H4 (cell line): ENCODE measurements around the gene TGFBI. TPM values are rescaled to one million over a fixed set of nuclear protein-coding genes. Genes with fewer than 3 reads are reported as not detected.

Experiments used
- DNase-seq: peaks from one replicate; pipeline ENCODE4 v3.0.0-alpha.2; 2015; ENCODE audit warnings: low spot score
- total RNA-seq: library from RNA; depleted of rRNA; stranded (reverse); fragments of >200 nt; shearing (Covaris generic); gene quantifications from 2 replicates; pipeline ENCODE4 v1.2.3, GENCODE V29; 2014; rRNA removed

Gene TGFBI
- 2,353 and 2,468 TPM in 2 replicates for total RNA-seq

- peak; percentile 73 for DNase-seq
These were observed at the start of gene TGFBI for GRCh38 chr5:136028782-136029742. Gene TGFBI (plus strand): TSS chr5:136028988. CDS start chr5:136029056, 68 bp downstream.

- DNase-seq: no peak
These were observed 49.8 kb upstream of the TGFBI start for GRCh38 chr5:135978993-135979392.

GRCh38 chr5:135979510-135979909 lies 49.3 kb upstream of the TGFBI start:
- no peak for DNase-seq

- DNase-seq: no peak
These were observed 48.2 kb upstream of the TGFBI start for GRCh38 chr5:135980620-135981019.

- DNase-seq: no peak
These were observed 42.8 kb upstream of the TGFBI start for GRCh38 chr5:135985951-135986350.

GRCh38 chr5:135986401-135986800 lies 42.4 kb upstream of the TGFBI start:
- no peak for DNase-seq

GRCh38 chr5:135986891-135987401 lies 41.8 kb upstream of the TGFBI start:
- no peak for DNase-seq

- DNase-seq: no peak
These were observed 40.2 kb upstream of the TGFBI start for GRCh38 chr5:135988546-135988945.

GRCh38 chr5:135989686-135990085 lies 39.1 kb upstream of the TGFBI start:
- DNase-seq: no peak

- DNase-seq: no peak
These were observed 38.1 kb upstream of the TGFBI start for GRCh38 chr5:135990528-135991255.

- DNase-seq: no peak
These were observed 37.4 kb upstream of the TGFBI start for GRCh38 chr5:135991429-135991828.

GRCh38 chr5:135993335-135993879 lies 35.4 kb upstream of the TGFBI start:
- no peak for DNase-seq

GRCh38 chr5:135993880-135994636 lies 34.7 kb upstream of the TGFBI start:
- peak; percentile 70 for DNase-seq

GRCh38 chr5:135995976-135996375 lies 32.8 kb upstream of the TGFBI start:
- DNase-seq: no peak

GRCh38 chr5:135996611-135997010 lies 32.2 kb upstream of the TGFBI start:
- no peak for DNase-seq

- no peak for DNase-seq
These were observed 31.0 kb upstream of the TGFBI start for GRCh38 chr5:135997673-135998335.

GRCh38 chr5:135998889-135999288 lies 29.9 kb upstream of the TGFBI start:
- no peak for DNase-seq

- DNase-seq: peak; percentile 69
These were observed 29.2 kb upstream of the TGFBI start for GRCh38 chr5:135999406-136000139.

- no peak for DNase-seq
These were observed 28.6 kb upstream of the TGFBI start for GRCh38 chr5:136000147-136000546.

- no peak for DNase-seq
These were observed 27.9 kb upstream of the TGFBI start for GRCh38 chr5:136000932-136001331.
